AG04450 (cell line): ENCODE results near the gene TSC22D1. TPM values are rescaled to one million over a fixed set of nuclear protein-coding genes. Genes with fewer than 3 reads are reported as not detected.

Experiments
- CTCF ChIA-PET: fragments of 300-600, 350-600 bp; formaldehyde crosslinking; extraction: SDS; loops from one replicate; lab custom pipeline; 2022; ENCODE audit warnings: antibody characterized with exemption, inconsistent platforms; lab: Charles Lee
- POLR2A ChIA-PET: fragments of 350-600 bp; formaldehyde crosslinking; extraction: SDS; loops from one replicate; lab custom pipeline; 2021; ENCODE audit warnings: antibody characterized with exemption, inconsistent platforms; lab: Yijun Ruan, JAX
- DNase-seq: peaks from one replicate; pipeline ENCODE4 v3.0.0-alpha.2; 2011; ENCODE audit warnings: low read depth, low spot score
- H3K27ac ChIP-seq: one replicate; pipeline ENCODE4 v1.5.1; 2012; ENCODE audit warnings: low read depth, low read length, control low read depth
- H3K27me3 ChIP-seq: one replicate; pipeline ENCODE4 v1.6.0; 2012; ENCODE audit warnings: low read length; ENCODE audit not compliant: control insufficient read depth, insufficient read depth
- H3K4me3 ChIP-seq: 2 replicates; pipeline ENCODE4 v1.5.1; 2011; ENCODE audit warnings: mild to moderate bottlenecking, low read depth, low read length, control low read depth
- H3K9me3 ChIP-seq: 2 replicates; pipeline ENCODE4 v1.5.1; 2012; ENCODE audit warnings: low read length; ENCODE audit not compliant: control insufficient read depth, insufficient read depth
- polyA plus RNA-seq: library from polyadenylated mRNA; depleted of rRNA; stranded (reverse); fragments of >200 nt; gene quantifications from 2 replicates; pipeline ENCODE4 v1.2.3, GENCODE V29; 2011
- TF ChIP-seq, protein P1 (sequence below): IDR thresholded peaks from 2 replicates; pipeline ENCODE4 v1.5.1; 2011; ENCODE audit warnings: low read depth, low read length, control low read depth, inconsistent platforms

The TSC22D1 gene
- polyA plus RNA-seq, 1 experiment = 77.3 TPM

DNA sequence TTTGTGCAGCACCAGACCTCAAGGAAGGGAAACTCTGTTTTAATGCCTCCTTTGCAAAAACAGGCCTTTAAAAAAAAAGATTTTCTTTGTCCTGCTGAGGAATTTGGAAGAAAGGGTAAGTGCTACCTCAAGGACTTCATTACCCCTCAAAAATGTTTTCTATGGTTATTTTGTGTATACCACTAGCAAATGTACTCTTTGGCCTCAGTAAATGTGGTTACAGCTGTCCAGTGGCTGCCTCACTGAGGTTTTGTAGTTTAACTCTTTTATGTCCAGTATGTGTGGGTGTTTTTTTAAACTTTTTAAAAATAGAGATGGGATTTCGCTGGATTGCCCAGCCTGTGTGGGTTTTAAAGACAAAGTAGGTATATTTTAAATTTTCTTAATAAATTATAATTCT lies 42.2 kb upstream of the TSC22D1 start:
- DNase-seq = no peak
- no peaks in the 10 kb centered on the region for H3K27me3 ChIP-seq
- CTCF ChIA-PET = no interaction called here

GRCh38 chr13:44617648-44618047 lies 41.5 kb upstream of the TSC22D1 start:
- CTCF ChIA-PET = no interaction called here
- no peak for DNase-seq
- TF ChIP-seq, protein P1, sequence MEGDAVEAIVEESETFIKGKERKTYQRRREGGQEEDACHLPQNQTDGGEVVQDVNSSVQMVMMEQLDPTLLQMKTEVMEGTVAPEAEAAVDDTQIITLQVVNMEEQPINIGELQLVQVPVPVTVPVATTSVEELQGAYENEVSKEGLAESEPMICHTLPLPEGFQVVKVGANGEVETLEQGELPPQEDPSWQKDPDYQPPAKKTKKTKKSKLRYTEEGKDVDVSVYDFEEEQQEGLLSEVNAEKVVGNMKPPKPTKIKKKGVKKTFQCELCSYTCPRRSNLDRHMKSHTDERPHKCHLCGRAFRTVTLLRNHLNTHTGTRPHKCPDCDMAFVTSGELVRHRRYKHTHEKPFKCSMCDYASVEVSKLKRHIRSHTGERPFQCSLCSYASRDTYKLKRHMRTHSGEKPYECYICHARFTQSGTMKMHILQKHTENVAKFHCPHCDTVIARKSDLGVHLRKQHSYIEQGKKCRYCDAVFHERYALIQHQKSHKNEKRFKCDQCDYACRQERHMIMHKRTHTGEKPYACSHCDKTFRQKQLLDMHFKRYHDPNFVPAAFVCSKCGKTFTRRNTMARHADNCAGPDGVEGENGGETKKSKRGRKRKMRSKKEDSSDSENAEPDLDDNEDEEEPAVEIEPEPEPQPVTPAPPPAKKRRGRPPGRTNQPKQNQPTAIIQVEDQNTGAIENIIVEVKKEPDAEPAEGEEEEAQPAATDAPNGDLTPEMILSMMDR = no peak

More for the DNA sequence above, 42.2 kb upstream of the TSC22D1 start:
- Histone ChIP-seq H3K9me3 (no peaks in the 10 kb centered on the region), H3K4me3 (no peak overlapping the region), H3K27ac (no peak overlapping the region)
- TF ChIP-seq, protein P1 = no peak
- POLR2A ChIA-PET = no interaction called here

DNA sequence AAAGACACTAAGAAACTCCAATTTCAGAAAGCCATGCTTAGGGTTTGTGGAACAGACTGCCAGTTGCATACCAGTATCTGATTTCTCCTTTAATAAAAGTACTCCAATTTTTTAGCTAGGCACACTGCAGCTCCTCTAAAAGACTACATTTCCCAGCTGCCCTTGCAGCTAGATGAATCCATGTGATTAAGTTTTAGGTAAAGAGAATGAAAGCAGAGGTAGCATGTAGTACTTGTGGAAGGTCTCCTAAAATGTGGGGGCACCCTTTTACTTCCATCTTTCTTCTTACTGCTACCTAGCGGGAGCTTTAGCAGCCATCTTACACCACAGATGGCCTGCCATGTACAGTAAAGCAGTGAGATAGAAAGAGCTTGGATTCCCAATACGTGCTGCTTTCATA lies 33.0 kb upstream of the TSC22D1 start:
- TF ChIP-seq, protein P1 = no peak
- Histone ChIP-seq H3K4me3 (no peak overlapping the region), H3K9me3 (no peaks in the 10 kb centered on the region), H3K27ac (no peak overlapping the region), H3K27me3 (no peaks in the 10 kb centered on the region)
- POLR2A ChIA-PET = no interaction called here
- no peak for DNase-seq
- CTCF ChIA-PET = no interaction called here

More at GRCh38 chr13:44617648-44618047, 41.5 kb upstream of the TSC22D1 start:
- H3K9me3 ChIP-seq = no peaks in the 10 kb centered on the region
- H3K27me3 ChIP-seq = no peaks in the 10 kb centered on the region
- no peak overlapping the region for H3K4me3 ChIP-seq
- H3K27ac ChIP-seq = no peak overlapping the region
- POLR2A ChIA-PET = no interaction called here

GRCh38 chr13:44605721-44606120 lies 29.6 kb upstream of the TSC22D1 start:
- POLR2A ChIA-PET = no interaction called here
- CTCF ChIA-PET = interaction anchor here (1.2 to 1.4 kb wide), 2 partner anchors 123 to 790 kb away, joined by 3 to 4 read pairs; no protein-coding TSS in a partner anchor
- no peak for DNase-seq

GRCh38 chr13:44605275-44605674 lies 29.1 kb upstream of the TSC22D1 start:
- ChIA-PET POLR2A (no interaction called here), CTCF (interaction anchor here (1.2 to 1.4 kb wide), 2 partner anchors 122 to 790 kb away, joined by 3 to 4 read pairs; no protein-coding TSS in a partner anchor)
- TF ChIP-seq, protein P1 = no peak
- Histone ChIP-seq H3K27me3 (no peaks in the 10 kb centered on the region), H3K9me3 (no peaks in the 10 kb centered on the region), H3K4me3 (no peak overlapping the region), H3K27ac (no peak overlapping the region)
- DNase-seq = no peak

More at GRCh38 chr13:44605721-44606120, 29.6 kb upstream of the TSC22D1 start:
- Histone ChIP-seq H3K9me3 (no peaks in the 10 kb centered on the region), H3K27ac (no peak overlapping the region), H3K4me3 (no peak overlapping the region), H3K27me3 (no peaks in the 10 kb centered on the region)
- TF ChIP-seq, protein P1 = no peak
